HG02763 (cell line): ENCODE data around the gene USP4.
"Not testable (repeated sequence)": the region's sequence is repeated elsewhere in the genome, so short reads cannot be mapped to it uniquely, and the experiment has no call there.

Experiments used
- ATAC-seq: cut with Tn5 transposase; IDR thresholded peaks from one replicate; pipeline ENCODE4 v1.9.1; 2021; ENCODE audit warnings: mild to moderate bottlenecking, moderate library complexity; ENCODE audit not compliant: unreplicated experiment

Gene USP4

DNA sequence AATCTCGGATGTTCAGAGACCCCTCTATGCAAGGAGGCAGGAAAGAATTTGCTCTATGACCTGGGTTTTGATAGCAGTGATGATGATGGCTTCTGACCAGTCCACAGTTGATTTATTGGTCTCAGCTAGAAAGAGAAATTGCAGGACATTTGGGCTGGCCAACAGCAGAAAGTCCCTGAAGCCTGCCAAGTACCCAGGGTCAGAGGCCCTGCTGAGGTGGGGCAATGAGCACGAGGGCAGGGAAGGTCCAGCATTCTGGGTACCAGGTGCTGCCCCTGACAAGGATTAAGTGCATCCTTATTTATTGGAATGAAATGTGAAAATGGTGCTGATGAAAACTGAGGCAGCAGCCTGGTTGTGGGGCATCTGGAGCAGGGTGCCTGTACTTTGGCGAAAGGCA lies 82.7 kb downstream of the USP4 start:
- no peak for ATAC-seq

- no peak for ATAC-seq
Observed at GRCh38 chr3:49255718-49256511, 83.9 kb downstream of the USP4 start.

DNA sequence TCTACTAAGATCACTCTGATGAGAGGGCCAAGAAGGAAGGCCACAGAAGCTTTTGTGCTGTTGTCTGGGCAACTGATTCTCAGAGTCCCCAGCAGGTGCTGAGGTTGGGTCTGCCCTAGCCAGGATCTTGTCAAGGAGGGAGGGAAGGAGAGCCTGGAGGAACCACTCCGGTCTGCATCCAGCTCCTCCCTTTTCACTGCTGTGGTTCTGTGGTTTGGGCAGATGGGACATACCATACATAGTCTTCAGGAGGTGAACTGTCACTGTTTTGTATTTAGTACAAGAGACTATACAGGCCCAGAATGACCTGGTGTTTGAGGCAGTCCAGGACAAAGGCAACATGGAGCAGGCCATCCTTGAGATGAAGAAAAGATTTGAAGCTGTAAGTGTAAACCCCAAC lies 84.7 kb downstream of the USP4 start:
- ATAC-seq = no peak

DNA sequence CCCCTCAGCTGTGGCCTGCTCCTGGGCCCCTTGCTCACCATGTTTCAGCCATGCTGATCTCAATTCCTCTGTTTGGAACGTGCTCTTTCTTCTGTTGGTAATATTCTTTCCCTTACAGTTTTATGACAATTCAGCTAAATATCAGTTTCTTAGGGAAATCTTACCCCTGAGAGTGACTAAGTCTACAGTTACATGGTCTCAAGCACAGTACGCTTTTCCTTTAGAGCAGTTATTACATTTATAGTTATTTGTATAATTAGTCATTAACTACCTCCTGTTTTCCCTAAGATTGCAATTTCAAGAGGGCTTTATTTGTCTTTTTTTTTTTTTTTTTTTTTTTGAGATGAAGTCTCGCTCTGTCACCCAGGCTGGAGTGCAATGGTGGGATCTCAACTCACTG lies 86.3 kb downstream of the USP4 start:
- ATAC-seq = no peak

DNA sequence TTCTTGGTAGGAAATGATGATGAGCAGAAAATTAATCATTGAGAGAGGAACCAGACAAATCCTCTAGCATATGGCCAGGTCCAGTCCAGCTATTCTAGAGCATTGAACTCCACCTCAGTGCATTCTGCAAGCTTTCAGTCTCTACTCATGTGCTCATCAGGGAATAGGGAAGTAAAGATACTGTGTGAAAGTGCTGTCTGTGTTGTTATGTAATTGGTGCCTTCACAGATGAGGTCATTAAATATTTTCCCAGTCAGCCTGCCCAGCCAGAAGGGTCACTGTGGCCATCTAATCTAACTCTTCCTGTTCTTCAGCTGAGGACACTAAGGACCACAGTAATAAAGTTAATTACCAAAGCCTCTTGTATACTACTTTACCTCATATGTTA lies 91.0 kb downstream of the USP4 start:
- no peak for ATAC-seq

GRCh38 chr3:49244581-49245205 lies 95.2 kb downstream of the USP4 start:
- no peak for ATAC-seq

- ATAC-seq = not testable (repeated sequence)
Observed at GRCh38 chr3:49240091-49240490, 99.8 kb downstream of the USP4 start.

DNA sequence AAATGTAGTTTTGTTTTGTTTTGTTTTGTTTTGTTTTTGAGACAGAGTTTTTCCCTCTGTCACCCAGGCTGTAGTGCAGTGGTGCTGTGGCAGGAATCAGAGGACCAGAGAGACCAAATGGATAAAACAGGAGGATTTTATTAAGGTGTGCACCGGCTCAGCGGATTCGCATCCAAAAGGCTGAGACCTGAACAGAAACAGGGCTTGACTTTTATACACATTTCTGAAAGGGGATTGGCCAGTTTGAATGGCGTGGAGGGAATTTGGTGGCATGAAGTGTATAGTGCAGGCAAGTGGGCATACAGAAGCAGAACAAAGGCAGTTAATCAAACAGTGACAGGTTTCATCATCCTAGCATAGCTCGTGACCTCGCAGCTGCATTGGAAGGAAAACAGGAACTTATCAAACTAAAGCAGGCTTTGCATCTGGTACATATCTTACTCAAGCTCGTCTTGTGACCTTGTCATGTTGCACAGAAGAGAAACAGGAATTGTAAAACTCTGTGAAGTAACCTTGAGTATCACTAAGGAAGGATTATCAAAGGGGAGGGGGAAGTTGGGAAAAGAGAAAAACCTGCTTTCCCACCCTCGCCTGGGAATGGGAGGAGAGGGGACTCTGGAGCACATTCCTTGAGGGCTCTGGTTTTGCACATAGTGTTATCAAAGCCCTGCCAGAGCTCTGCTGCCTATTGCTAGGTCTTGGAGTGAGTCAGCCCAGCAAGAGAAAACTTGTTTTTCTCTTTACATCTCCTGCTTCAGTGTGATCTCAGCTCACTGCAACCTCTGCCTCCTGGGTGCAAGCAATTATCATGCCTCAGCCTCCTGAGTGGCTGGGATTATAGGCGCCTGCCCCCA lies 101.4 kb downstream of the USP4 start:
- ATAC-seq = no peak

GRCh38 chr3:49237344-49237743 lies 102.5 kb downstream of the USP4 start:
- no peak for ATAC-seq

DNA sequence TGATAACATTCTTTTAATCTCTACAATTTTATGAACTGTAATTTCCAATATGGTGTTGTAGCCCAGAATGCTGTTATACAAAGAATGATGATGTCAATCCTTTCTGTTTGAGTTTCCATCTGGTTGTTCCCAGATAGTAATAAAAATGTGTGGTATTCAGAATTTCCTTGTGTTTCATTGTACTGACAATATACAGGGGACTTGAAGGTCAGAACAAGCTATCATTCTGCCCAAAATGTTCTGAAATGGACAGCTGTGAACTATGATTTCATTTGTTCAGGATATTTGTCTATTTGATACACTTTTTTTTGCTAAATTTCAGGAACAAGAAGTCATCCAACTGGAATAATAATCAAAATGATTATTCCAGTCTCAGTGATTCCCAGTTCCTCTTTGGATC lies 103.6 kb downstream of the USP4 start:
- ATAC-seq = no peak

GRCh38 chr3:49228817-49229216 lies 111.0 kb downstream of the USP4 start:
- not testable (repeated sequence) for ATAC-seq
